Loucy (cell line): ENCODE measurements around the gene PALLD.

Experiments
- CTCF ChIP-seq: fragments of 200-600 bp; sonication (generic); conservative IDR thresholded peaks from 2 replicates; pipeline ENCODE4 v1.5.1; 2014; ENCODE audit warnings: mild to moderate bottlenecking, antibody characterized with exemption, low read length
- EZH2phosphoT487 ChIP-seq: fragments of 200-600 bp; IDR thresholded peaks from 2 replicates; pipeline ENCODE4 v1.6.1; 2018; ENCODE audit warnings: antibody characterized with exemption, mild to moderate bottlenecking, moderate library complexity, borderline replicate concordance

- TF ChIP-seq CTCF (no peak), EZH2phosphoT487 (no peak)
These were observed 77.9 kb downstream of the PALLD start for GRCh38 chr4:168574581-168575295.
